HepG2 (cell line): ENCODE results near the gene C16orf89. TPM values are rescaled to one million over a fixed set of nuclear protein-coding genes. Genes with fewer than 3 reads are reported as not detected.

Source experiments
- BRCA1 ChIP-seq: sonication (generic); formaldehyde crosslinking; IDR thresholded peaks from 2 replicates; pipeline ENCODE4 v1.4.0; 2020; ENCODE audit warnings: missing genetic modification reagents
- CREB1 ChIP-seq, 2 experiments: fragments of 450-650 bp in 1 of 2; IDR thresholded peaks; 2 replicates each; pipeline ENCODE4 v1.6.1; 2016 to 2017; ENCODE audit warnings: control low read depth in 1 of 2, mild to moderate bottlenecking in 1 of 2, missing compliant biosample characterization in 1 of 2, missing genetic modification characterization in 1 of 2
- GMEB1 ChIP-seq: sonication (generic); formaldehyde crosslinking; IDR thresholded peaks from 2 replicates; pipeline ENCODE4 v1.5.1; 2020; ENCODE audit warnings: missing genetic modification reagents, mild to moderate bottlenecking, borderline replicate concordance
- HBP1 ChIP-seq: IDR thresholded peaks from 2 replicates; pipeline ENCODE4 v1.6.1; 2016; ENCODE audit warnings: low read depth, control low read depth
- NFAT5 ChIP-seq: sonication (generic); formaldehyde crosslinking; IDR thresholded peaks from 2 replicates; pipeline ENCODE4 v1.4.0; 2020; ENCODE audit warnings: missing genetic modification reagents
- PAF1 ChIP-seq: IDR thresholded peaks from 2 replicates; pipeline ENCODE4 v1.6.1; 2016; ENCODE audit warnings: missing genetic modification reagents, missing compliant biosample characterization
- SNAPC5 ChIP-seq: sonication (generic); formaldehyde crosslinking; IDR thresholded peaks from 2 replicates; pipeline ENCODE4 v1.8.1; 2023; ENCODE audit warnings: mild to moderate bottlenecking, missing genetic modification reagents, borderline replicate concordance
- U2AF2 ChIP-seq: fragments of 200-400 bp; formaldehyde crosslinking; IDR thresholded peaks from 2 replicates; pipeline ENCODE4 v1.6.1; 2017; ENCODE audit warnings: low read depth, mild to moderate bottlenecking, low read length
- YEATS4 ChIP-seq: sonication (generic); formaldehyde crosslinking; IDR thresholded peaks from 2 replicates; pipeline ENCODE4 v1.4.0; 2020; ENCODE audit warnings: missing genetic modification reagents, borderline replicate concordance
- ZNF124 ChIP-seq: sonication (generic); formaldehyde crosslinking; IDR thresholded peaks from 2 replicates; pipeline ENCODE4 v1.4.0; 2020; ENCODE audit warnings: missing genetic modification reagents
- ZNF367 ChIP-seq: sonication (generic); formaldehyde crosslinking; IDR thresholded peaks from 2 replicates; pipeline ENCODE4 v1.4.0; 2020; ENCODE audit warnings: missing genetic modification reagents, borderline replicate concordance
- ZNF496 ChIP-seq: sonication (generic); formaldehyde crosslinking; IDR thresholded peaks from 2 replicates; pipeline ENCODE4 v1.8.1; 2023; ENCODE audit warnings: mild to moderate bottlenecking, moderate library complexity, missing genetic modification reagents; ENCODE audit not compliant: insufficient replicate concordance
- ZNF512B ChIP-seq: sonication (generic); formaldehyde crosslinking; IDR thresholded peaks from 2 replicates; pipeline ENCODE4 v1.5.1; 2020; ENCODE audit warnings: missing genetic modification reagents, mild to moderate bottlenecking, borderline replicate concordance
- ZNF747 ChIP-seq: sonication (generic); formaldehyde crosslinking; IDR thresholded peaks from 2 replicates; pipeline ENCODE4 v1.8.1; 2023; ENCODE audit warnings: missing genetic modification reagents, mild to moderate bottlenecking, borderline replicate concordance
- ZNF773 ChIP-seq: sonication (generic); formaldehyde crosslinking; IDR thresholded peaks from 2 replicates; pipeline ENCODE4 v1.4.0; 2020; ENCODE audit warnings: missing genetic modification reagents, borderline replicate concordance
- ZNF780A ChIP-seq: sonication (generic); formaldehyde crosslinking; IDR thresholded peaks from 2 replicates; pipeline ENCODE4 v1.8.0; 2022; ENCODE audit warnings: mild to moderate bottlenecking, missing genetic modification reagents, moderate library complexity
- ZSCAN22 ChIP-seq: sonication (generic); formaldehyde crosslinking; IDR thresholded peaks from 2 replicates; pipeline ENCODE4 v1.4.0; 2020; ENCODE audit warnings: mild to moderate bottlenecking, missing genetic modification reagents
- polyA plus RNA-seq, 8 experiments: library from polyadenylated mRNA; depleted of rRNA in 3 of 8; stranded (reverse) in 7 of 8; unstranded in 1 of 8; fragments of >200 nt; fragmentation: Illumina TruSeq in 4 of 8; extraction: Trizol in 4 of 8; gene quantifications; 2 replicates each; pipeline versions ENCODE4 v1.2.1 to v1.2.3, GENCODE V29; 2011 to 2016; ENCODE audit warnings: low read depth in 4 of 8, missing spikeins in 1 of 8, mixed read lengths in 1 of 8; ENCODE audit not compliant: insufficient read depth in 1 of 8
- total RNA-seq, 5 experiments: library from RNA; depleted of rRNA; stranded (reverse); fragments of >200 nt; fragmentation: Illumina TruSeq; extraction: Trizol; gene quantifications; 2 replicates each; pipeline ENCODE4 v1.2.3, GENCODE V29; 2016; ENCODE audit warnings: low read depth in 1 of 5

C16orf89 gene
- total and polyA plus RNA-seq, 2 of the 13 experiments (the other 11 are each of a cell fraction or from before 2014, with no cell fraction given) = 1.9 to 3.4 TPM

GRCh38 chr16:5071681-5072333, 6.1 kb upstream of the C16orf89 start, which contains the start of gene ALG1 (continued):
- TF ChIP-seq ZNF512B (peak; percentile 90; the same call in 1 of the 2 replicates), ZNF124 (peak; percentile 93), ZSCAN22 (no peak), ZNF367 (peak; percentile 80; the same call in 1 of the 2 replicates), ZNF496 (no peak), CREB1 (IDR thresholded peaks at IDR 0.05) (no peak), CREB1 (CRISPR knock-in tag; IDR thresholded peaks at IDR 0.05) (no peak), HBP1 (CRISPR knock-in tag) (peak; percentile 98), NFAT5 (CRISPR knock-in tag) (peak; percentile 88), GMEB1 (CRISPR knock-in tag) (peak; percentile 83), PAF1 (no peak), ZNF780A (CRISPR knock-in tag) (peak; percentile 70; the same call in 1 of the 2 replicates), ZNF747 (CRISPR knock-in tag) (peak; percentile 81; the same call in 1 of the 2 replicates), ZNF773 (CRISPR knock-in tag) (peak; percentile 83; the same call in 1 of the 2 replicates), U2AF2 (no peak), BRCA1 (CRISPR knock-in tag) (0 out of 2 replicates have a peak, but pooled peaks have one; percentile 30), YEATS4 (CRISPR knock-in tag) (peak; percentile 95; the same call in 1 of the 2 replicates), SNAPC5 (CRISPR knock-in tag) (no peak)
